HepG2 (cell line): ENCODE measurements around the gene QSOX1. TPM values are rescaled to one million over a fixed set of nuclear protein-coding genes. Genes with fewer than 3 reads are reported as not detected.
A peak's percentile ranks its signal among the peaks of the same experiment; 100 is the strongest.

Experiments used
- ARID2 ChIP-seq: sonication (generic); formaldehyde crosslinking; IDR thresholded peaks from 2 replicates; pipeline ENCODE4 v1.8.1; 2022; ENCODE audit warnings: mild to moderate bottlenecking, missing genetic modification reagents, borderline replicate concordance
- ATF2 ChIP-seq: sonication (generic); formaldehyde crosslinking; IDR thresholded peaks from 2 replicates; pipeline ENCODE4 v1.4.0; 2020; ENCODE audit warnings: missing genetic modification reagents
- CENPX ChIP-seq: sonication (generic); formaldehyde crosslinking; IDR thresholded peaks from 2 replicates; pipeline ENCODE4 v1.9.0; 2021; ENCODE audit warnings: mild to moderate bottlenecking, missing genetic modification reagents, moderate library complexity
- ELF1 ChIP-seq: sonication (generic); formaldehyde crosslinking; IDR thresholded peaks from 2 replicates; pipeline ENCODE4 v1.4.0; 2020; ENCODE audit warnings: missing genetic modification reagents
- ESRRA ChIP-seq: sonication (generic); formaldehyde crosslinking; IDR thresholded peaks from 2 replicates; pipeline ENCODE4 v1.5.1; 2020; ENCODE audit warnings: mild to moderate bottlenecking, low read depth, missing genetic modification reagents
- FLYWCH1 ChIP-seq: sonication (generic); formaldehyde crosslinking; IDR thresholded peaks from 2 replicates; pipeline ENCODE4 v1.8.1; 2023; ENCODE audit warnings: mild to moderate bottlenecking, missing genetic modification reagents
- GTF3A ChIP-seq: sonication (generic); formaldehyde crosslinking; conservative IDR thresholded peaks from 2 replicates; pipeline ENCODE4 v1.4.0; 2020; ENCODE audit warnings: mild to moderate bottlenecking, missing genetic modification reagents
- HOXA7 ChIP-seq: sonication (generic); formaldehyde crosslinking; IDR thresholded peaks from 2 replicates; pipeline ENCODE4 v1.8.1; 2022; ENCODE audit warnings: mild to moderate bottlenecking, missing genetic modification reagents, moderate library complexity
- MYNN ChIP-seq: sonication (generic); formaldehyde crosslinking; IDR thresholded peaks from 2 replicates; pipeline ENCODE4 v1.4.0; 2020; ENCODE audit warnings: mild to moderate bottlenecking, low read depth, missing genetic modification reagents
- NFATC3 ChIP-seq: sonication (generic); formaldehyde crosslinking; IDR thresholded peaks from 2 replicates; pipeline ENCODE4 v1.5.1; 2020; ENCODE audit warnings: mild to moderate bottlenecking, missing genetic modification reagents
- SP4 ChIP-seq: sonication (generic); formaldehyde crosslinking; IDR thresholded peaks from 2 replicates; pipeline ENCODE4 v1.8.1; 2023; ENCODE audit warnings: mild to moderate bottlenecking, missing genetic modification reagents
- TBX2 ChIP-seq: sonication (generic); formaldehyde crosslinking; IDR thresholded peaks from 2 replicates; pipeline ENCODE4 v1.5.0; 2020; ENCODE audit warnings: missing genetic modification reagents, mild to moderate bottlenecking, borderline replicate concordance
- ZBTB3 ChIP-seq: sonication (generic); formaldehyde crosslinking; IDR thresholded peaks from 2 replicates; pipeline ENCODE4 v1.4.0; 2020; ENCODE audit warnings: low read depth, mild to moderate bottlenecking, moderate library complexity, missing genetic modification reagents, borderline replicate concordance
- ZBTB37 ChIP-seq: sonication (generic); formaldehyde crosslinking; IDR thresholded peaks from 2 replicates; pipeline ENCODE4 v1.4.0; 2020; ENCODE audit warnings: mild to moderate bottlenecking, missing genetic modification reagents
- ZIK1 ChIP-seq: sonication (generic); formaldehyde crosslinking; IDR thresholded peaks from 2 replicates; pipeline ENCODE4 v1.5.0; 2020; ENCODE audit warnings: mild to moderate bottlenecking, low read depth, missing genetic modification reagents, borderline replicate concordance
- ZNF350 ChIP-seq: sonication (generic); formaldehyde crosslinking; IDR thresholded peaks from 2 replicates; pipeline ENCODE4 v1.4.0; 2020; ENCODE audit warnings: mild to moderate bottlenecking, low read depth, missing genetic modification reagents, borderline replicate concordance
- ZNF432 ChIP-seq: sonication (generic); formaldehyde crosslinking; IDR thresholded peaks from 2 replicates; pipeline ENCODE4 v1.5.0; 2020; ENCODE audit warnings: missing genetic modification reagents, mild to moderate bottlenecking, borderline replicate concordance
- ZNF503 ChIP-seq: sonication (generic); formaldehyde crosslinking; IDR thresholded peaks from 2 replicates; pipeline ENCODE4 v1.4.0; 2020; ENCODE audit warnings: missing genetic modification reagents
- ZNF547 ChIP-seq: sonication (generic); formaldehyde crosslinking; IDR thresholded peaks from 2 replicates; pipeline ENCODE4 v1.5.1; 2020; ENCODE audit warnings: mild to moderate bottlenecking, missing genetic modification reagents
- ZNF672 ChIP-seq: sonication (generic); formaldehyde crosslinking; IDR thresholded peaks from 2 replicates; pipeline ENCODE4 v1.8.1; 2022; ENCODE audit warnings: missing genetic modification reagents
- ZNF687 ChIP-seq: sonication (generic); formaldehyde crosslinking; IDR thresholded peaks from 2 replicates; pipeline ENCODE4 v1.5.1; 2020; ENCODE audit warnings: mild to moderate bottlenecking, missing genetic modification reagents, moderate library complexity
- ZNF775 ChIP-seq: sonication (generic); formaldehyde crosslinking; IDR thresholded peaks from 2 replicates; pipeline ENCODE4 v1.4.0; 2020; ENCODE audit warnings: missing genetic modification reagents, mild to moderate bottlenecking, moderate library complexity, borderline replicate concordance
- ZSCAN25 ChIP-seq: sonication (generic); formaldehyde crosslinking; IDR thresholded peaks from 2 replicates; pipeline ENCODE4 v1.8.0; 2022; ENCODE audit warnings: mild to moderate bottlenecking, missing genetic modification reagents
- polyA plus RNA-seq, 8 experiments: library from polyadenylated mRNA; depleted of rRNA in 3 of 8; stranded (reverse) in 7 of 8; unstranded in 1 of 8; fragments of >200 nt; fragmentation: Illumina TruSeq in 4 of 8; extraction: Trizol in 4 of 8; gene quantifications; 2 replicates each; pipeline versions ENCODE4 v1.2.1 to v1.2.3, GENCODE V29; 2011 to 2016; ENCODE audit warnings: low read depth in 4 of 8, missing spikeins in 1 of 8, mixed read lengths in 1 of 8; ENCODE audit not compliant: insufficient read depth in 1 of 8
- total RNA-seq, 5 experiments: library from RNA; depleted of rRNA; stranded (reverse); fragments of >200 nt; fragmentation: Illumina TruSeq; extraction: Trizol; gene quantifications; 2 replicates each; pipeline ENCODE4 v1.2.3, GENCODE V29; 2016; ENCODE audit warnings: low read depth in 1 of 5

Gene QSOX1
- total and polyA plus RNA-seq, 2 of the 13 experiments (the other 11 are each of a cell fraction or from before 2014, with no cell fraction given): 6.8 to 40.2 TPM

GRCh38 chr1:180157576-180158057 is 2.9 kb downstream of the QSOX1 start (continued):
- TF ChIP-seq ZNF687 (CRISPR knock-in tag) (no peak), ZNF775 (CRISPR knock-in tag) (no peak), SP4 (no peak), CENPX (no peak), ZSCAN25 (no peak), ZBTB37 (CRISPR knock-in tag) (no peak), HOXA7 (no peak), ZNF350 (CRISPR knock-in tag) (no peak), ELF1 (CRISPR knock-in tag) (no peak), ZNF547 (no peak), ARID2 (CRISPR knock-in tag) (no peak), ZNF432 (no peak), TBX2 (peak; percentile 77), ZIK1 (CRISPR knock-in tag) (no peak), ATF2 (peak; percentile 75; the same call in 1 of the 2 replicates), NFATC3 (CRISPR knock-in tag) (no peak), ESRRA (CRISPR knock-in tag) (no peak), FLYWCH1 (no peak), MYNN (CRISPR knock-in tag) (no peak), ZBTB3 (CRISPR knock-in tag) (peak; percentile 99), ZNF672 (CRISPR knock-in tag) (no peak), ZNF503 (CRISPR knock-in tag) (peak; percentile 95), GTF3A (CRISPR knock-in tag) (no peak)
